Measurements from ENCODE around the gene FIBP. TPM values are rescaled to one million over a fixed set of nuclear protein-coding genes. Genes with fewer than 3 reads are reported as not detected.

The FIBP gene
- total and polyA plus RNA-seq, 10 of the 15 experiments (the other 5 are each of a cell fraction or from before 2014, with no cell fraction given) = 65.1 to 182 (median 94.6) TPM

DNA sequence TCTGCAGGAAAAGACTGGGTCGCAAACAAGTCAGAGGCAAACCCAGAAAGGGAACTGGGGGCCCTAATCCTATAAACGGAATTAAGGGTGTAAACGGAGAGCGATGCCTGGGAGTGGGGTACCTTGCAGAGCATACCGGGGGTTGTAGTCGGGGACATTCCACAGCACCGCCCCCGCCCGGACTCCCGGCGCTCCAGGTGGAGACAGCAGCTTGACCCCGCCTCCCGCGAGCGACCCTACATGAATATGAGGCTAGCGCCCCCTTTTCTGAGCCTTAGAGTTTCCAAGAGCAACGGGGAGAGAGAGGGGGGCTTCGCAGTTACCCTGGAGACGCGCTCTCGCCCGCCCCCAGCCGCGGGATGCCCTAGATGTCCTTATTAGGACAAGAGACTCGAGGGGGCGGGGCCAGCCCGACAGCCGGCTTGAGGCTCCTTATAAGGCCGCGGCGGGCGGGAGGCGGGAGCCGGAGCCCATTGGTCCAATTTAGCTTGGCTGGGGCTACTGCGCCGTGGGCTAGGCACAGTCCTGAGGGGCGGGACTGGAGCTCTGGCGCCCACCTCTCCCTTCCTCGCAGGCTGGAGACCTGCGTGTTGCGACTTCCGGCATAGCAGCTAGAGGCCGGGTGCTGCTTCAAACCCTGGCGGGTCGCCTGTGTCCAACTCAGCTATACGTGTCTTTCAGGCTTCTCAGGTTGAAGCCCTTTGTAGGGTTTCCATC lies 29.0 kb downstream of the FIBP start (continued):
- TF ChIP-seq, protein P1, sequence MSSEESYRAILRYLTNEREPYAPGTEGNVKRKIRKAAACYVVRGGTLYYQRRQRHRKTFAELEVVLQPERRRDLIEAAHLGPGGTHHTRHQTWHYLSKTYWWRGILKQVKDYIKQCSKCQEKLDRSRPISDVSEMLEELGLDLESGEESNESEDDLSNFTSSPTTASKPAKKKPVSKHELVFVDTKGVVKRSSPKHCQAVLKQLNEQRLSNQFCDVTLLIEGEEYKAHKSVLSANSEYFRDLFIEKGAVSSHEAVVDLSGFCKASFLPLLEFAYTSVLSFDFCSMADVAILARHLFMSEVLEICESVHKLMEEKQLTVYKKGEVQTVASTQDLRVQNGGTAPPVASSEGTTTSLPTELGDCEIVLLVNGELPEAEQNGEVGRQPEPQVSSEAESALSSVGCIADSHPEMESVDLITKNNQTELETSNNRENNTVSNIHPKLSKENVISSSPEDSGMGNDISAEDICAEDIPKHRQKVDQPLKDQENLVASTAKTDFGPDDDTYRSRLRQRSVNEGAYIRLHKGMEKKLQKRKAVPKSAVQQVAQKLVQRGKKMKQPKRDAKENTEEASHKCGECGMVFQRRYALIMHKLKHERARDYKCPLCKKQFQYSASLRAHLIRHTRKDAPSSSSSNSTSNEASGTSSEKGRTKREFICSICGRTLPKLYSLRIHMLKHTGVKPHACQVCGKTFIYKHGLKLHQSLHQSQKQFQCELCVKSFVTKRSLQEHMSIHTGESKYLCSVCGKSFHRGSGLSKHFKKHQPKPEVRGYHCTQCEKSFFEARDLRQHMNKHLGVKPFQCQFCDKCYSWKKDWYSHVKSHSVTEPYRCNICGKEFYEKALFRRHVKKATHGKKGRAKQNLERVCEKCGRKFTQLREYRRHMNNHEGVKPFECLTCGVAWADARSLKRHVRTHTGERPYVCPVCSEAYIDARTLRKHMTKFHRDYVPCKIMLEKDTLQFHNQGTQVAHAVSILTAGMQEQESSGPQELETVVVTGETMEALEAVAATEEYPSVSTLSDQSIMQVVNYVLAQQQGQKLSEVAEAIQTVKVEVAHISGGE (CRISPR knock-in tag; IDR thresholded peaks at IDR 0.05) = no peak
- TF ChIP-seq, protein P2, sequence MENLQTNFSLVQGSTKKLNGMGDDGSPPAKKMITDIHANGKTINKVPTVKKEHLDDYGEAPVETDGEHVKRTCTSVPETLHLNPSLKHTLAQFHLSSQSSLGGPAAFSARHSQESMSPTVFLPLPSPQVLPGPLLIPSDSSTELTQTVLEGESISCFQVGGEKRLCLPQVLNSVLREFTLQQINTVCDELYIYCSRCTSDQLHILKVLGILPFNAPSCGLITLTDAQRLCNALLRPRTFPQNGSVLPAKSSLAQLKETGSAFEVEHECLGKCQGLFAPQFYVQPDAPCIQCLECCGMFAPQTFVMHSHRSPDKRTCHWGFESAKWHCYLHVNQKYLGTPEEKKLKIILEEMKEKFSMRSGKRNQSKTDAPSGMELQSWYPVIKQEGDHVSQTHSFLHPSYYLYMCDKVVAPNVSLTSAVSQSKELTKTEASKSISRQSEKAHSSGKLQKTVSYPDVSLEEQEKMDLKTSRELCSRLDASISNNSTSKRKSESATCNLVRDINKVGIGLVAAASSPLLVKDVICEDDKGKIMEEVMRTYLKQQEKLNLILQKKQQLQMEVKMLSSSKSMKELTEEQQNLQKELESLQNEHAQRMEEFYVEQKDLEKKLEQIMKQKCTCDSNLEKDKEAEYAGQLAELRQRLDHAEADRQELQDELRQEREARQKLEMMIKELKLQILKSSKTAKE (IDR thresholded peaks at IDR 0.05; ENCODE audit: low read depth, poor library complexity, severe bottlenecking) = no peak
- no peak for TF ChIP-seq IKZF1 (conservative IDR thresholded peaks at IDR 0.05)
- TF ChIP-seq ZNF24 (IDR thresholded peaks at IDR 0.05) = no peak
- TF ChIP-seq ZBED1 (IDR thresholded peaks at IDR 0.05; ENCODE audit: borderline replicate concordance) = 0 out of 2 replicates have a peak, but pooled peaks have one; percentile 35
- peak; percentile 87 for TF ChIP-seq POLR2A (IDR thresholded peaks at IDR 0.05; ENCODE audit: low read depth, low read length)
- peak; percentile 72 for TF ChIP-seq BMI1 (IDR thresholded peaks at IDR 0.05; ENCODE audit: borderline replicate concordance)
- no peak; the same call in 1 of the 2 replicates for TF ChIP-seq GATAD2B (conservative IDR thresholded peaks at IDR 0.05; ENCODE audit: low read depth)
- TF ChIP-seq, protein P3, sequence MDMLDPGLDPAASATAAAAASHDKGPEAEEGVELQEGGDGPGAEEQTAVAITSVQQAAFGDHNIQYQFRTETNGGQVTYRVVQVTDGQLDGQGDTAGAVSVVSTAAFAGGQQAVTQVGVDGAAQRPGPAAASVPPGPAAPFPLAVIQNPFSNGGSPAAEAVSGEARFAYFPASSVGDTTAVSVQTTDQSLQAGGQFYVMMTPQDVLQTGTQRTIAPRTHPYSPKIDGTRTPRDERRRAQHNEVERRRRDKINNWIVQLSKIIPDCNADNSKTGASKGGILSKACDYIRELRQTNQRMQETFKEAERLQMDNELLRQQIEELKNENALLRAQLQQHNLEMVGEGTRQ (IDR thresholded peaks at IDR 0.05; ENCODE audit: borderline replicate concordance, low read depth, low read length) = no peak
- TF ChIP-seq HDAC2 (IDR thresholded peaks at IDR 0.05) = no peak
- no peak for TF ChIP-seq CHD4 (IDR thresholded peaks at IDR 0.05)
- no peak for TF ChIP-seq STAT1 (conservative IDR thresholded peaks at IDR 0.05)
- TF ChIP-seq SIN3A (IDR thresholded peaks at IDR 0.05; ENCODE audit: low read depth, low read length) = no peak; the same call in 1 of the 2 replicates
- no peak for TF ChIP-seq ATF7 (IDR thresholded peaks at IDR 0.05; ENCODE audit: low read depth)
- TF ChIP-seq TBL1XR1 (IDR thresholded peaks at IDR 0.05; ENCODE audit: low read depth, low read length) = no peak
- 0 out of 2 replicates have a peak, but pooled peaks have one; percentile 47 for TF ChIP-seq TCF12 (IDR thresholded peaks at IDR 0.05; ENCODE audit: low read depth, low read length)
- TF ChIP-seq SRF (IDR thresholded peaks at IDR 0.05; ENCODE audit: low read depth in 2 of 2, low read length in 2 of 2) = peak; percentile 95 to 99
- TF ChIP-seq, protein P4, sequence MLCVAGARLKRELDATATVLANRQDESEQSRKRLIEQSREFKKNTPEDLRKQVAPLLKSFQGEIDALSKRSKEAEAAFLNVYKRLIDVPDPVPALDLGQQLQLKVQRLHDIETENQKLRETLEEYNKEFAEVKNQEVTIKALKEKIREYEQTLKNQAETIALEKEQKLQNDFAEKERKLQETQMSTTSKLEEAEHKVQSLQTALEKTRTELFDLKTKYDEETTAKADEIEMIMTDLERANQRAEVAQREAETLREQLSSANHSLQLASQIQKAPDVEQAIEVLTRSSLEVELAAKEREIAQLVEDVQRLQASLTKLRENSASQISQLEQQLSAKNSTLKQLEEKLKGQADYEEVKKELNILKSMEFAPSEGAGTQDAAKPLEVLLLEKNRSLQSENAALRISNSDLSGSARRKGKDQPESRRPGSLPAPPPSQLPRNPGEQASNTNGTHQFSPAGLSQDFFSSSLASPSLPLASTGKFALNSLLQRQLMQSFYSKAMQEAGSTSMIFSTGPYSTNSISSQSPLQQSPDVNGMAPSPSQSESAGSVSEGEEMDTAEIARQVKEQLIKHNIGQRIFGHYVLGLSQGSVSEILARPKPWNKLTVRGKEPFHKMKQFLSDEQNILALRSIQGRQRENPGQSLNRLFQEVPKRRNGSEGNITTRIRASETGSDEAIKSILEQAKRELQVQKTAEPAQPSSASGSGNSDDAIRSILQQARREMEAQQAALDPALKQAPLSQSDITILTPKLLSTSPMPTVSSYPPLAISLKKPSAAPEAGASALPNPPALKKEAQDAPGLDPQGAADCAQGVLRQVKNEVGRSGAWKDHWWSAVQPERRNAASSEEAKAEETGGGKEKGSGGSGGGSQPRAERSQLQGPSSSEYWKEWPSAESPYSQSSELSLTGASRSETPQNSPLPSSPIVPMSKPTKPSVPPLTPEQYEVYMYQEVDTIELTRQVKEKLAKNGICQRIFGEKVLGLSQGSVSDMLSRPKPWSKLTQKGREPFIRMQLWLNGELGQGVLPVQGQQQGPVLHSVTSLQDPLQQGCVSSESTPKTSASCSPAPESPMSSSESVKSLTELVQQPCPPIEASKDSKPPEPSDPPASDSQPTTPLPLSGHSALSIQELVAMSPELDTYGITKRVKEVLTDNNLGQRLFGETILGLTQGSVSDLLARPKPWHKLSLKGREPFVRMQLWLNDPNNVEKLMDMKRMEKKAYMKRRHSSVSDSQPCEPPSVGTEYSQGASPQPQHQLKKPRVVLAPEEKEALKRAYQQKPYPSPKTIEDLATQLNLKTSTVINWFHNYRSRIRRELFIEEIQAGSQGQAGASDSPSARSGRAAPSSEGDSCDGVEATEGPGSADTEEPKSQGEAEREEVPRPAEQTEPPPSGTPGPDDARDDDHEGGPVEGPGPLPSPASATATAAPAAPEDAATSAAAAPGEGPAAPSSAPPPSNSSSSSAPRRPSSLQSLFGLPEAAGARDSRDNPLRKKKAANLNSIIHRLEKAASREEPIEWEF (IDR thresholded peaks at IDR 0.05; ENCODE audit: insufficient replicate concordance, low read depth, low read length) = no peak
- TF ChIP-seq HDAC6 (IDR thresholded peaks at IDR 0.05; ENCODE audit: unreplicated experiment) = no peak
- TF ChIP-seq NFYB (IDR thresholded peaks at IDR 0.05; ENCODE audit: insufficient read depth, low read depth, low read length) = peak; percentile 54; the same call in 1 of the 2 replicates

Measured in GM12878 (cell line).